Measurements from ENCODE around the gene PBOV1.

- TF ChIP-seq CTCF (IDR thresholded peaks at IDR 0.05) (no peak), POLR2A (IDR thresholded peaks at IDR 0.05) (no peak), POLR2AphosphoS5 (IDR thresholded peaks at IDR 0.05; ENCODE audit: insufficient read depth in 1 of 2, low read depth in 1 of 2) (no peak)
Observed at GRCh38 chr6:138219901-138220300, 1.6 kb upstream of the PBOV1 start.
